ENCODE results near the gene MPZL2.

DNA sequence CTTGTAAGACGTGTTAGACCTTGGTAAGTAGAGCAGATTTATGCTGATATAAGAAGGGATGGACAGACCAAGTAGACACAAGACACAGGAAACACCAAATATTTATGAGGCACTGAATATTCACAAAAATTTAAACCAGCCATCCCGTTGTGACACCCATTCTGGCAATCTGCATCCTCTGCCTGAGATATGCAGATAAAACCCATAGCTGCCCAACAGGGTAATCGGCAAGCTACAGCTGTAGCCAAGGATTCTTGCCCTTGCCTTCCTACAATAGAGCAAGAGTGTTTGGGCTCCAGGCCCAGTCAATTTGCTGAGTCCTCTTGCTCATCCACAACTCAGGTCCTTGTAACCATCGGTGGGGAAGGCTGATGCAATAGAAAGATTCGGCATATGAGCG lies 18.5 kb upstream of the MPZL2 start:
- TF ChIP-seq CTCF (IDR thresholded peaks at IDR 0.05; ENCODE audit: insufficient read depth, low read length), result no peak
- no peak for TF ChIP-seq POLR2AphosphoS5 (IDR thresholded peaks at IDR 0.05; ENCODE audit: low read depth)

Data from HL-60 (cell line).